Immature natural killer cell (primary cell): ENCODE measurements around the gene NUP88. TPM values are rescaled to one million over a fixed set of nuclear protein-coding genes. Genes with fewer than 3 reads are reported as not detected.

Experiments
- DNase-seq, 3 donors: peaks; one replicate each; pipeline ENCODE4 v3.0.0; 2022; ENCODE audit warnings: mixed read lengths in 1 of 3
- H3K27ac Mint-ChIP-seq, 6 donors: one replicate each; pipeline ENCODE4 v1.8.0; 2020; ENCODE audit warnings: mixed read lengths in 6 of 6, mild to moderate bottlenecking in 5 of 6, inconsistent platforms in 4 of 6, moderate library complexity in 3 of 6
- H3K27me3 Mint-ChIP-seq, 3 donors: one replicate each; pipeline ENCODE4 v1.8.0; 2020 to 2021; ENCODE audit warnings: low read depth in 3 of 3, mild to moderate bottlenecking in 3 of 3, mixed read lengths in 3 of 3, moderate library complexity in 3 of 3, inconsistent platforms in 1 of 3
- H3K36me3 Mint-ChIP-seq, 3 donors: one replicate each; pipeline ENCODE4 v1.8.0; 2020; ENCODE audit warnings: mixed read lengths in 3 of 3, inconsistent platforms in 2 of 3, mild to moderate bottlenecking in 2 of 3
- H3K4me1 Mint-ChIP-seq, 2 donors: one replicate each; pipeline ENCODE4 v1.8.0; 2020; ENCODE audit warnings: inconsistent platforms in 2 of 2, mild to moderate bottlenecking in 2 of 2, mixed read lengths in 2 of 2, moderate library complexity in 1 of 2
- H3K4me3 Mint-ChIP-seq, 5 donors: one replicate each; pipeline ENCODE4 v1.8.0; 2020; ENCODE audit warnings: mild to moderate bottlenecking in 5 of 5, mixed read lengths in 5 of 5, inconsistent platforms in 3 of 5, moderate library complexity in 3 of 5
- H3K9me3 Mint-ChIP-seq, 6 donors: one replicate each; pipeline ENCODE4 v1.8.0; 2020; ENCODE audit warnings: mild to moderate bottlenecking in 6 of 6, mixed read lengths in 6 of 6, inconsistent platforms in 4 of 6, moderate library complexity in 3 of 6
- polyA plus RNA-seq, 3 donors: library from polyadenylated mRNA; unstranded; fragments of 300-500 nt; fragmentation: Illumina TruSeq; gene quantifications; one replicate each; pipeline ENCODE4 v1.2.3, GENCODE V29; 2021

The NUP88 gene
- polyA plus RNA-seq, 3 donors from 2014 or later: 73.7 to 93.1 (median 77.7) TPM

DNA sequence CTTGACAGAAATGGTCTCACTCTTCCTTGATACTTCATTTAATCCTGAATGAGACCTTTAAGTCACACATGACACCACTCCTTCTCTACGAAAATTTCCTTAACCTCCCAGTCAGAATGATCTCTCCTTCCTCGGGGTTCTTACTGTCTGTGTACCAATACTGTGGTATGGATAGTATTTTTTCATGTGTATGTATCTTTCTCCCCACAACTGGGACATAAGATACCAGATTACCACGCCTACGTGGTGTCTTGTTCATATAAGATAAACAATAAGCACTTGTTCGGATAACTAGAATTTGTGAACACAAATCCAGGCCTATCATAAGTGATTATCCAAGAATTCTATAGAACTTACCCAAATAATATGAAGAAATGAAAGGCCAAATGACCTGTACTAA lies 11.3 kb downstream of the NUP88 start:
- Mint-ChIP-seq H3K4me3 (no peak overlapping the region), H3K27ac (no peak overlapping the region), H3K4me1 (peaks cover 9 to 26% of the 10 kb centered on the region in 2 donors), H3K27me3 (peaks cover 0 to 3% (median 2%) of the 10 kb centered on the region in 3 donors), H3K9me3 (no peaks in the 10 kb centered on the region), H3K36me3 (peaks cover 24 to 43% (median 27%) of the 10 kb centered on the region in 3 donors)
- no peak for DNase-seq

DNA sequence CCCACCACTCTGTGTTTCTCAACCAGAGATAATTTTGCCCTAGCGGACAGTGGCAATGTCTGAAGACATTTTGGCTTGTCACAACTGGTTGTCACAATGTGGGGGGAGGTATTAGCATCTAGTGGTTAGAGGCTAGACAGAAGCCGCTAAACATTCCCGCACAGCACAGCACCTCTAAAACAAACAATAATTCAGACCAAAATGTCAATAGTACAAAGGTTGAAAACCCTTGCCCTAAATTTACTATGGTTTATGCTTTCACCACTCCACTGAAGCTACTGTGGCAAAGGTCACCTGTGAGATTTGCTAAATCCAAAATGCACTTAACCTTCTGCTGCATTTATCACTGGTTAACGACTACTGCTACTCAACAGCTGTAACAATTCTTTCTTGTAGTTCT lies 14.1 kb downstream of the NUP88 start:
- Mint-ChIP-seq H3K9me3 (no peaks in the 10 kb centered on the region), H3K4me3 (no peak overlapping the region), H3K27ac (no peak overlapping the region), H3K4me1 (peaks cover 3 to 7% of the 10 kb centered on the region in 2 donors), H3K27me3 (peaks cover 0 to 3% (median 2%) of the 10 kb centered on the region in 3 donors), H3K36me3 (peaks cover 9 to 30% (median 20%) of the 10 kb centered on the region in 3 donors)
- no peak for DNase-seq

DNA sequence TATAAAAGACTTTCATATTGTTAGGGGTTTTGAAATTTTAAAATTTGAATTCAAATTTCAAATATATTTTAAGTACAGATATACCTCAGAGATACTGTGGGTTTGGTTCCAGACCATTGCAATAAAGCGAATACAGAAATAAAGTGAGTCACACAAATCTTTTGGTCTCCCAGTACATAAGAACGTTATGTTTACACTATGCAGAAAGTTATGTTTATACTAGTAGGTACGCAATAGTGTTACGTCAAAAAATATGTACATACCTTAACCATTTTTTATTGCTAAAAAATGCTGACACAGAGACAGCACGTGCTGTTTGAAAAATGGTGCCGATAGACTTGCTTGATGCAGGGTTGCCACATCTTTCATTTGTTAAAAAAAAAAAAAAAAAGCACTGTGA lies 19.7 kb downstream of the NUP88 start:
- H3K36me3 Mint-ChIP-seq: peaks cover 23 to 38% (median 25%) of the 10 kb centered on the region in 3 donors
- no peak overlapping the region for H3K4me3 Mint-ChIP-seq
- H3K27ac Mint-ChIP-seq: no peak overlapping the region
- peaks cover 0 to 5% (median 3%) of the 10 kb centered on the region in 3 donors for H3K27me3 Mint-ChIP-seq
- no peaks in the 10 kb centered on the region for H3K9me3 Mint-ChIP-seq
- no peaks in the 10 kb centered on the region for H3K4me1 Mint-ChIP-seq
- no peak for DNase-seq

DNA sequence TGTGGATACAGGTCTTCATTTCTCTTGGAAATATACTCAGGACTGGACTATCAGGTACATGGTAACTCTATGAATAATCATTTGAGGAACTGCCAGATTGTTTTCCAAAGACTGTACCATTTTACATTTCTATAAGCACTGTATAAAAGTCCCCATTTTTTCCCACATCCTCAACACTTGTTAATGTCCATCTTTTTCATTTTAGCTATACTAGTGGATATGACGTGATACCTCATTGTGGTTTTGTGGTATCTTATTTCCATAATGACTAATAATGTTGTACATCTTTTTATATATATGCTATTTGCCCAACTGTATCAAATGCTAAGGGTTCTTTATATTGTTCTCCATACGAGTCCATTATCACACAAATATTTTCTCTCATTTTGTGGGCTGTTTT lies 22.9 kb downstream of the NUP88 start:
- Mint-ChIP-seq H3K4me3 (no peak overlapping the region), H3K4me1 (no peaks in the 10 kb centered on the region), H3K9me3 (no peaks in the 10 kb centered on the region), H3K36me3 (peaks cover 33 to 46% (median 33%) of the 10 kb centered on the region in 3 donors), H3K27ac (no peak overlapping the region), H3K27me3 (peaks cover 0 to 8% (median 5%) of the 10 kb centered on the region in 3 donors)
- DNase-seq: no peak

DNA sequence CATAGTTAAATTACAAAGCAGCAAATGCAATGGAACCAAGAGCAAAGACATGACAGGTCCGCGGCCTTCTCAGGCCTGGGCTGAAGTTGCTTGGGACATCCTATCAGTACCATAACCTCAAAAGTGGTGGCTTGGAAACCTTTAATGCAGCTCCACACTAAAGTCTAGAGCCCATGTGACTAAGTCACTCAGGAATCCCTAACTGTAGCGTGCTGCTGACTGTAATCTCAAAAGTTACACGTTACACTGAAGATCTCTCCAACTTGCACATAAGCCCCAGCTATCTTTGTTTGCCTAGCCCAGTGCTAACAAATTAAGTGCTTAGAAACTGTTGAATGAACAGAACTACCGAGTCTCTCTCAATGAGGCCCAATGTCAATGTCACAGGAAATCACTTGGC lies 27.8 kb downstream of the NUP88 start:
- H3K4me1 Mint-ChIP-seq: peaks cover 7 to 16% of the 10 kb centered on the region in 2 donors
- H3K9me3 Mint-ChIP-seq: no peaks in the 10 kb centered on the region
- H3K4me3 Mint-ChIP-seq: no peak overlapping the region
- no peak for DNase-seq
- peaks cover 0 to 10% (median 0%) of the 10 kb centered on the region in 3 donors for H3K27me3 Mint-ChIP-seq
- peak overlapping the region in 1 of 6 donors; percentile 66 for H3K27ac Mint-ChIP-seq
- peaks cover 28 to 47% (median 38%) of the 10 kb centered on the region in 3 donors for H3K36me3 Mint-ChIP-seq

DNA sequence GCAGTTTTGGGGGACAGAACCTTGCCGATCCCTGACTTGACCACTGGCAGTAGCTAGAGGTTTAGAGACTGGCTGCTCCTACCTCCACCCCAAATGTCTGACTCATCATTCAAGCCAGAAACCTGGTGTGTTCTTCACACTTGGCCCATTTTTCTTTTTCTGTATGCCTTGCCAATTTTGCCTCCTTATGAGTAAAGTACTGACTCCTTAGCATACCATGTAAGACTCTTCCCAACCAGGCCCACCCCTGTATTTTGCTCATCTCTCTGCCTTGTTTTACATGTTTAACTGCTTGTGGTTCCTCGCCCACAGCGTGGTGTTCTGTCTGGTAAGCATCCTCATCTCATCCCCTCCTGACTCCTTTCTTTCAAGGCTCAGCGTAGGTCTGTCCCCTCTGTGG lies 37.9 kb downstream of the NUP88 start:
- DNase-seq: no peak
- Mint-ChIP-seq H3K4me3 (no peak overlapping the region), H3K9me3 (no peaks in the 10 kb centered on the region), H3K27me3 (peaks cover 0 to 4% (median 0%) of the 10 kb centered on the region in 3 donors), H3K27ac (peak overlapping the region in 4 of 6 donors; percentile 8 to 82 (median 35)), H3K36me3 (peaks cover 20 to 64% (median 36%) of the 10 kb centered on the region in 3 donors), H3K4me1 (no peaks in the 10 kb centered on the region)

DNA sequence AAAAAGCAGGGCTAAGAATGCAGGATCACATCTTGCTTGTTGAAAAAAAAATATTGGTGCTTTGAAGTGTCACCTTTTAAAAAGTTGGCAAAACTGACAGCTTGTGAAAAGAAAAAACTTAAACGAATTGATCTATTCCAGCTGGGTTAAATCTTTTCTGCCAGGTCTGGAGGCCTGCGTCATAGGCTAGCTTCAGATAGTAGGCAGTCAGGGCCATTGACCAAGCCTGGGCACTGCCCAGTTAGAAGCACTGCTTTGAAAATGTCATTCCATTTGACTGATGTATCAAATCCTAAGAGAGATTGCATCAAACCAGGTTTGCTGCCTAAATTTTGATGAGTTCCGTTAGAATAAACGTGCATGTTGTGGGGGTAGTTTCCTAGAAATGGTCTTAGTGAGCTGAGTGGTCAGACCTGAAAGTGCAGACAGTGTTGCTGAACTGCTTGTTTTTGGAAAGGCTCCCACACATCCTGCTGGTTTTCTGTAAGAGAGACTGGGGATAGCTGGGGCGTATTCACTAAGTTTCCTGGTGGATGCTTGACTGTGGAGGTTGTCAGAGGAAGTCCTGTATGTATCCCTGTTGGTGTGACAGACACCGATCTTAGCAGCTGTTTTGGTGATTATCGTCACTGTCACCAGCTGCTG lies 38.8 kb downstream of the NUP88 start:
- Mint-ChIP-seq H3K36me3 (peaks cover 20 to 61% (median 38%) of the 10 kb centered on the region in 3 donors), H3K9me3 (no peaks in the 10 kb centered on the region), H3K4me3 (no peak overlapping the region), H3K27me3 (peaks cover 0 to 4% (median 0%) of the 10 kb centered on the region in 3 donors), H3K27ac (peak overlapping the region in 4 of 6 donors; percentile 12 to 61 (median 51)), H3K4me1 (no peaks in the 10 kb centered on the region)
- DNase-seq: no peak

DNA sequence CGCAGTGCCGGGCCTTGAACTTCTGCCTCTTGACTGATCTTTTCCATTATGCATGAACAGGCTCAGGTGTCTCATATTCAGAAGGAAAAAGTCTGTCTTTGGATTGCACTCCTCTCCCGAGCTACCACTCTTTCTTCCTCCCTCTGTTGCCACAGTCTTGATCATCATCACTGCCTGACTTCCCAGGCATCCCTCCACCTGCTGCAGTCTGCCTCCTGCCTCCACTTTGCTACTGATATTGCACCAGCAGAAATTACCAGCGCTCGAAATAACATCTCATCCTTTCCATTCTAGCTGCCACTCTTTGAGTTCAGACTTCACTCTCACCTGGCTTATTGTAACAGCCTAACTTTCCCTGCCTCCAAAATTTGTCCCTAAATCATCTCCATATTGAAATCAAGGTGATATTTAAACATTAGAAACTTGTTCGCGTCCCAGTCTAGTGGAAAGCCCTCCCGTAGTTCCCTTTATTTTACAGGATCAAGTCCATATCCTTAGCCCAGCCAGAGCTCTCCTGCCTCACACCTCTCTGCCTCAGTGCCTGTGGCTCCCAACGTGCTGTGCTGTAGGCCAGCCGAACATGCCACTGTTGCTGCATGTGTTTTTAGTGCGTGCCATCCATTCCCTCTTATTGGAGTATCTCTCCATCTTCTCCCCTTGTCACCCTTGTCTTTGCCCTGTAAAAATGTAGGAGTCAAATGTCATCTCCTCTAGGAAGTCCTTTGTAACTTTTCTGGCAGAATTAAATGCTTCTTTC lies 39.9 kb downstream of the NUP88 start:
- Mint-ChIP-seq H3K27me3 (peaks cover 0 to 4% (median 0%) of the 10 kb centered on the region in 3 donors), H3K36me3 (peaks cover 20 to 64% (median 38%) of the 10 kb centered on the region in 3 donors), H3K9me3 (no peaks in the 10 kb centered on the region), H3K4me3 (no peak overlapping the region), H3K4me1 (no peaks in the 10 kb centered on the region), H3K27ac (peak overlapping the region in 5 of 6 donors; percentile 10 to 71 (median 56))
- no peak for DNase-seq

DNA sequence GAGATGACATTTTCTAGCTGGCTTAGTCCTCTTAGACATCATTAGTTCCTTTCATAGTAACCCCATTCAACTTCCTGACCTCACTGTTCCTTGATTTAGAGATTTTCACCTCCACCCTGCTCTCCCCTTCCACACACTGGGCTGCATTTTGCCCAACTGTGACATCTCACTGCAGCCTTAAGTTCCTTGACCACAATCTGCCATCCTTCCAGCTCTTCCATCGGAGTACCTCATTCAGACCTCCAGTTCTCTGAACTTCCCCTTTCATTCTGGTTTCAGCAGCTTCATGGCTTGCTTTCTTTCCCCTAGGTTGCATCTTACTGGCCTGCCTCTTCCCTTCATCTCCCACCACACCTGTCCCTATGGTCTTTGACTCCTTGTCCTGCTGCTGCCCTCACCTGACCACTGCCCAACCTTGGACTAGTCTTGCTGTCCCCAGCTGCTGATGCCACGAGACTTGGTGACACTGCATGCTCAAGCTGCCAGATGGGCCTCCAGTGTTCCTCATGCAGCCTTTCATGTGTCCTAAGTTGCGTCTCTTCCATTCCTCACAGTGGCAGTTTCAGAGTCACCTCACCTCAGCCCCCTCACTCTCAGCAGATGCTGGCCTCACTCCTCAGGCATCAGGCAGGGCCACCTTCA lies 40.8 kb downstream of the NUP88 start:
- Mint-ChIP-seq H3K27me3 (peaks cover 0 to 4% (median 0%) of the 10 kb centered on the region in 3 donors), H3K27ac (peak overlapping the region in 4 of 6 donors; percentile 11 to 68 (median 64)), H3K9me3 (no peaks in the 10 kb centered on the region), H3K4me3 (no peak overlapping the region), H3K4me1 (no peaks in the 10 kb centered on the region), H3K36me3 (peaks cover 20 to 66% (median 37%) of the 10 kb centered on the region in 3 donors)
- no peak for DNase-seq

DNA sequence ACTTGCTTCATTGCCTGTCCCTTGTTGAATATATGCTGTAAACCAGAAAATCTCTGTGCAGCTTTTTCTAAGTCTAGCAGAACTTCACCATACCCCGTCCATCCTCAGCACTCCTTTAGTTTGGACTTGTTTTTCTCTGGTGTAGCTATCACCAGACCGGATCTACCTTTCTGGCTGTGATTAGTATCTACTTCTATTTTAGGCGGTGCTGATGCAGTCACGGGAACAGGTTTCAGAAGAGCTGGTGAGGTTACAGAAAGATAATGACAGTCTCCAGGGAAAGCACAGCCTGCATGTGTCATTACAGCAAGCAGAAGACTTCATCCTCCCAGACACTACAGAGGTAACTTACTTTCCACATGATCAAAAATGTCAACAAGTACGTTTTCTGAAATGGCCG lies 46.4 kb downstream of the NUP88 start:
- Mint-ChIP-seq H3K36me3 (peaks cover 8 to 57% (median 18%) of the 10 kb centered on the region in 3 donors), H3K4me3 (no peak overlapping the region), H3K27me3 (no peaks in the 10 kb centered on the region), H3K27ac (no peak overlapping the region), H3K9me3 (no peaks in the 10 kb centered on the region), H3K4me1 (no peaks in the 10 kb centered on the region)
- no peak for DNase-seq

DNA sequence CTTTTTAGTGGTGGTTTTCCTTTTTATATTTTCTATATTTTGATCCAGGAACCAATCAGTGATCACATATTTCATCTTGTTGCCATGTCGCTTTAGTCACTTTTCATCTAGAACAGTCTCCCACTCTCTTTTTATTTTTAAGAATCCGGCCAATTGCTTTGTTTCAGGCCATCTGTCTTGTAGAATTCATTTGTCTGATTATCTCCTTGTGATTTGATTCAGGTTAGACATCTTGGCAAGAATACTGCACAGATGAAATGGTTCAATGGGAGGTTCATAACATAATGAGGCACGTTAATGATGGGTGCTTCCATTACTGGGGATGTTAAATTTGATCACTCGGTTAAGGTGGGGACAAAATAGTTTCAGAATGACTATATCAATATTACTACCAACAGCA lies 49.1 kb downstream of the NUP88 start:
- Mint-ChIP-seq H3K4me1 (no peaks in the 10 kb centered on the region), H3K36me3 (peaks cover 6 to 53% (median 13%) of the 10 kb centered on the region in 3 donors), H3K27ac (peak overlapping the region in 2 of 6 donors; percentile 26 to 68), H3K4me3 (no peak overlapping the region), H3K9me3 (no peaks in the 10 kb centered on the region), H3K27me3 (no peaks in the 10 kb centered on the region)
- no peak for DNase-seq

DNA sequence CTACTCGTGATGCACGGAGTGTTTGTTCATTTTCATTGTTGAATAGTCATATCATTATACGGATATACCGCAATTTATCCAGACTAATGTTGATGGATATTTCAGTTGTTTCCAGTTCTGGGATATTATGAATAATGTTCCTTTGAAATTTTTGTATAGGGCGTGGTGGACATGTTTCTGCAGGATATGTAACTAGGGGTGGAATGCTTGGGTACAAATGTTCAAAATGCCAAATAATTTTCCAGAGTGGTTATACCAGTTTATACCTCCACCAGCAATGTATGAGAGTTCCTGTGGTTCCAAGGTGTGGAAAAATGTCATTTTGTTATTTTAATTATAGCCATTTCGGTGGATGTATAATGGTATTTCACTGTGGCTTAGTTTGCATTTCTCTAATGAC lies 53.6 kb downstream of the NUP88 start:
- no peaks in the 10 kb centered on the region for H3K9me3 Mint-ChIP-seq
- no peaks in the 10 kb centered on the region for H3K4me1 Mint-ChIP-seq
- peak overlapping the region in 1 of 6 donors; percentile 44 for H3K27ac Mint-ChIP-seq
- DNase-seq: no peak
- H3K27me3 Mint-ChIP-seq: no peaks in the 10 kb centered on the region
- H3K36me3 Mint-ChIP-seq: peaks cover 10 to 46% (median 19%) of the 10 kb centered on the region in 3 donors
- H3K4me3 Mint-ChIP-seq: no peak overlapping the region

DNA sequence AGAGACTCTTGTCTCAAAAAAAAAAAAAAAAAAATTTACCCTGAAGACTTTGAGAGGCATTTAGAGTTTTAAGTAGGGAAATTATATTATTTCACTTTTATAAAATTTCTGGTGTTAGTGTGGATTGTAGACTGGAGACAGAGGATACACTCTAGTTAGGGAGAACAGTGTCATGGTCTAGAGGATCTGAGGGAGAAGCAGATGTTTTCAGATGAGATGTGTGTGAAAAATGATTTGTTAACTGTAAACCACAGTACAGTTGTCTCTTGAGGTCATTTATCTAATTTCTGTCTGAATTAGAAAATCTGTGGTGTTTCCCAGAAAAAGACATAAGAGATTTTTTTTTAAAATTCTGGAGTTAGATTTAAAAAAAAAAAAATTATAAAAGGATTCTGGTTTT lies 54.8 kb downstream of the NUP88 start:
- no peaks in the 10 kb centered on the region for H3K9me3 Mint-ChIP-seq
- H3K27ac Mint-ChIP-seq: peak overlapping the region in 2 of 6 donors; percentile 27 to 59
- no peaks in the 10 kb centered on the region for H3K4me1 Mint-ChIP-seq
- no peak for DNase-seq
- H3K4me3 Mint-ChIP-seq: no peak overlapping the region
- peaks cover 0 to 2% (median 0%) of the 10 kb centered on the region in 3 donors for H3K27me3 Mint-ChIP-seq
- peaks cover 10 to 43% (median 15%) of the 10 kb centered on the region in 3 donors for H3K36me3 Mint-ChIP-seq

DNA sequence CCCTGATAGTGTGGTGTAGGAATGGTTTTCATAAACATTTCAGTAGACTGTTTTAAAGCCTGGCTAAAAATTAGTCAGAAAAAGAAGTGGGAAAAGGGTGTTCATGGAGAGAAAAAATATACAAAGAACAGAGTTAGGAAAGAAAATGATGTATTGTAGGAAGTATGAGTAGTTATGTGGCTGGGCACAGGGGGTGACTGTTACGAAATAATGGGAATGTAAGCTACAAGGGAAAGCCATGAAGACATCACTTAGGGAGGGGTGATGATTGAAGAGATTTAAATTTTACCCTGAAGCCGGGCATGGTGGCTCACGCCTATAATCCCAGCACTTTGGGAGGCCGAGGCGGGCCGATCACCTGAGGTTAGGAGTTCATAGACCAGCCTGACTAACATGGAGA lies 55.3 kb downstream of the NUP88 start:
- no peak overlapping the region for H3K4me3 Mint-ChIP-seq
- H3K27ac Mint-ChIP-seq: peak overlapping the region in 4 of 6 donors; percentile 13 to 53 (median 26)
- H3K36me3 Mint-ChIP-seq: peaks cover 10 to 40% (median 18%) of the 10 kb centered on the region in 3 donors

More for the DNA sequence above, 55.3 kb downstream of the NUP88 start:
- Mint-ChIP-seq H3K4me1 (no peaks in the 10 kb centered on the region), H3K9me3 (no peaks in the 10 kb centered on the region), H3K27me3 (peaks cover 0 to 2% (median 2%) of the 10 kb centered on the region in 3 donors)
- no peak for DNase-seq
